GM19240 (cell line): ENCODE measurements around the gene TNFAIP8.

Experiments
- DNase-seq: peaks from one replicate; pipeline ENCODE4 v3.0.0; 2011; ENCODE audit warnings: low spot score; ENCODE audit not compliant: insufficient read length

TNFAIP8 gene

DNA sequence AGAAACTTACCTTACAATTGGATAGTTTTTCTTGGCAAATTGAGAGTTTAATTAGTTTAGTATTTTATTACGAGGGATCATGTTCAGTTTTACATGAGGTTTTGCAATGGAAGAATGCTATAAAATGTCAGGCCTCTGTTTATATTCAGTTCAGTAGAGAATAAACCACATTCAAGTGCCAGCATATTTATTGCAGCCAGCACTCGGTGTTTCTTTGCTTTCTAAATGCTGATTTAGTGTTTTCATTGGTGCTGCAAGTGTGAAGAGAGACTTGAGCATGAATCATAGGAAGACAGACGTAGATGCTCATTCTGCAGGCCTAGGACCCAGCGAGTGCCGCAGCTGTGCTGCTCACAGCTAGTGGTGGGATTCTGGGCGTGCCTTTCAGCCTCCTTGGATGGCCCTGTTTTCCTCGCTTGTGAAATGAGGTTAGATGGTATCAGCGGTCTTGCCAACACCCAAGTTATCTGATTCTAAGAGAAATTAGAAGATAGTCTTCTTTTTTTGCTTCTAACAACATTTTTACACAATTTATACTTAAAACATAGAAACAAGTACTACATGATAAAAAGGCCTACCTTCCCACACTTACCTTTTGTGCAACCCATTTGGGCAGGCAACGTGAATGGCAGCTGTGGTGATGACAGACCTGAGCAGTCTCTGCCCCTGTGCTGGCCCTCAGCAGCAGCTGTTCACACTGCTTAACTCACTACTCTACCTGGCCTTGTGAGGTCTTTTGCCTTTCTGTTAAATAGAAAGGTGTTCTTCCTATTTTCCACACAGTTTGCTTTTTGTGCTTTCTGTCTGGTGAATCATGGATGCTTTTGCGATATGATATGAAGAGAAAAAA is 26.8 kb upstream of the TNFAIP8 start:
- DNase-seq, result no peak

DNA sequence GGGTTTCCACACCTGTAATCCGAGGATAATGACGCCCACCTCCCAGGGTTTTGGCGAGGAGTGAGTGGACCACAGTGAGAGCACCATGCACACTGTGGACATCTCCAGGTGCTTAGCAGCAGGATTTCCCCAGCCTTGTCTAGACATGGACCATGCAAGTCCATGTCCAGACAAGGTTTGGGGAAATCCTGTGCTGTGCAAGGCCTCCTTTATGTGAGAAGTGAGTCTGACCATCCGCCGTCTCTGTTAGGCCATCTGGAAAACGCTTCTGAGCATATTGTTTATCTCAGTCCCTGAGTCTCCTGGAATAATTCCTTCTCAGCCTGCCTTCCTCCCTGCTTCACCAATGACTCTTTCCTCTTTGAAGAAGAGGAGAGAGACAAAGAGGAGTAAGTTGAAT is 26.2 kb upstream of the TNFAIP8 start:
- DNase-seq, result no peak

GRCh38 chr5:119330367-119331183 is 25.2 kb upstream of the TNFAIP8 start:
- no peak for DNase-seq

- no peak for DNase-seq
These were observed 24.2 kb upstream of the TNFAIP8 start for GRCh38 chr5:119331566-119332095.

- DNase-seq, result no peak
These were observed 23.6 kb upstream of the TNFAIP8 start for GRCh38 chr5:119332208-119332607.

- no peak for DNase-seq
These were observed 22.8 kb upstream of the TNFAIP8 start for GRCh38 chr5:119332978-119333401.

DNA sequence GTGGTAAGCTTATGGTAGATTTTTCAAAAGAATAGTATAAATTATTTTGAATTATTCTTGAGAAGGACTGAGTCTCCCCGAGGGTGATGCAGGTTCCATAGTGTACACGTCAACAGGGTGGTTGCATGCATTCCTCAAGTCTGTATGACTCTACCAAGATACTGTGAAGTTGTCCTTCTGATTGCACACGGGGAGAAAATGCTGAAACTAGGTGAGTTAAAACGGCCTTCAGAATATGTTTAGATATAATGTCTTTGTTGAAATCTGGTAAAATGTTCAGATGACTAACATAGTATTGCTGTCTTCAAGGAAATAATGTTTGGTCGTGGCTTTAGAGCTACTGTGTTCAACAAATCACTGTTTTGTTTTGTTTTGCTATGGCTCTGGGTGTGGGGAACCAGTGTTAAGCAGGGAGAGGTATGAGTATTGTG is 22.4 kb upstream of the TNFAIP8 start:
- no peak for DNase-seq

DNA sequence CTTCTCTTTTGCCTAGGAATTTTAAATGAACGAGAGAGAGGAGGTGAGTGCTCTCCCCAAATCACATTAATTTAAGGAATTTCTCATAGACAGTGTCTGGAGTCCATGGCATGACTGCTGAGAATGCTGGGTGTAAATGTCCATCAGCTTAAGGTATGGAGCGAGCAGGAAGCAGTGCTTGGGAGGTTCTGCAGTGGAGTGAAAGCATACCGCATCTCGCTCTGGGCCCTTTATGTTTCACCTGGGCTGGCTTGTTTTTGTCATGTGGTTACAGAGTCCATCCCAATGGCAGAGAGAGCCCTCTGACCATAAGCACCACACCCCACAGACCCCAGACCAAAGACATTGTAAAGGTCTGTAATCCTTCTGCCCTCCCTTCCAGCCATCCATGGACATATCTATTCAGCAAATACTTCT is 20.6 kb upstream of the TNFAIP8 start:
- no peak for DNase-seq

GRCh38 chr5:119336262-119336661 is 19.6 kb upstream of the TNFAIP8 start:
- DNase-seq, result no peak

DNA sequence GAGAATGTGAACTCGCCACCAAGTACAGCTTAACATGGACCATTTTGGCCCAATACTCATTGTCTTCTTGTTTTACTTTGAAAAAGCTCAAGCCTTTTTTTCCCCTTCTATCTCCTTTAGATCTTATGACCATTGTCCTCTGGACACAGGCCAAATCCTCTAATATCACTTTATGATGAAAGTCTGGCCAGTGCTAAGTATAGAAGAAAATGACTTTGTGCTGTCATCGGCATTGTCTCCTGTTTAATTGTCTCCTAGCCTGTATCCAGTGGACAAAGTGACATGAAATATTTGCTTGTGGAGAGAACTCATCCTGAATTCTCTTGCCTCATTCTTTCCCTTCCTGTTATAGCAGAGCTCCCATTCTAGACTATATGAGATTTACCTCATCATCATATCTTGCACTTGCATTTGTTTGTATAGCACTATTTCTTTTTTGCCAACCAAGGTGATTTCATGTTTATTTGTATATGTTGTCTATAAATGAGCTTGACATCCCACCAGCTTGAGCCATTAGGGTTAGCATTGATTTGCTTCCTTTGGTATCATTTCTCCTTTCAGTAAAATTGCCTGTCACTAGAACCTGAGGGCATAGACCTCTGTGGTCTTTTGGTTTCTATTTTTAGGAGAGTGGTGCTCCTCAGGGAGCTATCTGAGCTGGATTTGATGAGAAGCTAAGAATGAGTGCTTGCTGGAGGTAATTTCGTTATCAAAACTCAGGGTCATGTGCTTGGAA is 18.8 kb upstream of the TNFAIP8 start:
- no peak for DNase-seq

DNA sequence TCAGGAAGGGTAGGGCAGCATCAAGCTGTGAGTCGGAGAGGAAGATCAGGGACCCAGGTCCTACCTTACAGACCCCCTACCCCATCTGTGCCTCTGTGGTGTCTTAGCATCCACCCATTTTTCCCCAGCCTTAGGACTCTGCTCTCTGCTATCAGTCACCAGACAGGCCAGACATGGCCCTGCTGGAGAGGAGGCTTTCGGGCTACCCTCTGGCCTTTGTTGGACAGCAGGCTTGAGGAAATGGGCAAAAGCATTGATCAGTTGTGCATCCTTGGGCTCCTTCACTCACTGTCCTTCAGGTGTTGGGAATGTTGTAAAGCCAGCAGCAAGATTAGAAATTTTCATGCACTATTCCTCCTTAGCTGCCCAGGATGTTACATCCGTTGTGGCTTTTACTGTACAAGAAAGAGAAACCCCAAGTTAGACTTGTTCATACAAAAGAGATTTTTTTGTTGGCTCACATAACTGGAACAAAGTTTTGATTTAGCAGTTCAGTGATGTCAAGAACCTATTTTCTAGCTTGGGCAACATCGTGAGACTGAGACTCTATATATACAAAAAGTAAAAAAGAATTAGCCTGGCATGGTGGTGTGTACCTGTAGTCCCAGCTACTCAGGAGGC is 17.4 kb upstream of the TNFAIP8 start:
- no peak for DNase-seq

GRCh38 chr5:119339344-119339743 is 16.5 kb upstream of the TNFAIP8 start:
- DNase-seq, result no peak

DNA sequence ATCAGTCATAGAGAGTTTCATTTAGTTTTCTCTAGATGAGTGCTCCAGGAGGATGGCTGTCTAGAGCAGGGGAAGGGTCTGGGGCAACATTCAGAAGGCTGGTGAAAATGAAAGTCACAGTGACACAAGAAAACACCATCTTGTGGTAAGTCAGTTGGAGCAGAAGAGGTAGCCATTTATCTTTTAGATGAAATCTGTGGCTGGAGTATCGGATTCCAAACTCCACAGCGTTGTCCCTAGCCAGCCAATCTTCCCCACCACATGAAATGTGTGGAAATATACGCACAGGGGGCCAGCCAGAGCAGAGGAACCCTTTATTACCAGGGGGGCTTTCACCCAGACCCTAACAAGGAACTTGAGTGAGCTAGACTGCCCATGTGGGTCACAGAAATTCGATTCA is 15.9 kb upstream of the TNFAIP8 start:
- no peak for DNase-seq

DNA sequence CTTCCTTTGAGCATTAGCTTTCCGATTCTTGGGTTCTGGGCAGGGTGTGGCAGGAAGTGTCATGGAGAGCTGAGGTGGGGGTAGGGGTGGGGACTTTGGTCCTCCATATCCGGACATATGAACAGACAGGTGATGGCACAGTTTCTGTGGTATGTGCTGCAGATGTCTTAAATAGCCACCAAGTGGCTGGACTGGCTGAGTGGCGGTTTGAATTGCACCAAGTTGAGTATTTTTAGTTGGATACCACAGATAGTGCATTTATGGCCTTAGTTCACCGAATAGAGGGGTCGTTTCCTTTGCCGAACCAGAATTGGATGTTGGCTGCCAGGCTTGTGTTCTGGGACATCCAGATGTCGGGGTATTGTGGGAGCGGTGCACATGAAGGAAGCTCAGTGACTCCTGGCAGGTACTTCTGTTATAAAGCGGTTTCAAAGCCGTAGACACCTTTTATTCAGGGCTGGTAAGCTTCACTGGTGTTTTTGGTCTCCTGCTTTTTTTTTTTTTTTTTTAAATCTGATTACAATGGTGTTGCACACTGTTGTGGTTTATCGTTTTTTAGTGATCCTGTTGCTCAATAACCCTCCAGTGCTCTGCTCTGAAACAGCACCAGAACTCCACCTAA is 15.1 kb upstream of the TNFAIP8 start:
- DNase-seq, result no peak

- DNase-seq, result no peak
These were observed 14.1 kb upstream of the TNFAIP8 start for GRCh38 chr5:119341452-119342349.

- DNase-seq, result no peak
These were observed 13.4 kb upstream of the TNFAIP8 start for GRCh38 chr5:119342406-119342805.

DNA sequence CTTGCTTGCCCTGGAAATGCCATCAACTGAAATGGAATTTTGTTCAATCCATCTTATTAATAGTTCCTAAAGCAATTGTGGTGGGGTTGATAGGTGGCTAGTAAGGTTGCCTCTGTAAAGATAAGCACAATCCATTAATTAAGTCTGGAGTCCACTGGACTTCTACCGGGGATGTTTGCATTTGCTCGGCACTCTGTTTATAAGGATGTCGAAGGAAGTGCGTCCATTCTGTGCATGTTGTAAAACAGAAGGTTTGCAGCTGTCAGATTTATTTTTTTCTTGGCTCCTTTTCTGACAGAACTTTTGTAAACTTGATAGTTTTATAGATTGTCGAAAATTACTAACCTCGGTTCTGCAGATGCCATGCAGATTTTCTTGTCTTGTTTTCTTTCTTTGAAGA is 12.8 kb upstream of the TNFAIP8 start:
- DNase-seq, result no peak

- no peak for DNase-seq
These were observed 12.1 kb upstream of the TNFAIP8 start for GRCh38 chr5:119343766-119344165.

DNA sequence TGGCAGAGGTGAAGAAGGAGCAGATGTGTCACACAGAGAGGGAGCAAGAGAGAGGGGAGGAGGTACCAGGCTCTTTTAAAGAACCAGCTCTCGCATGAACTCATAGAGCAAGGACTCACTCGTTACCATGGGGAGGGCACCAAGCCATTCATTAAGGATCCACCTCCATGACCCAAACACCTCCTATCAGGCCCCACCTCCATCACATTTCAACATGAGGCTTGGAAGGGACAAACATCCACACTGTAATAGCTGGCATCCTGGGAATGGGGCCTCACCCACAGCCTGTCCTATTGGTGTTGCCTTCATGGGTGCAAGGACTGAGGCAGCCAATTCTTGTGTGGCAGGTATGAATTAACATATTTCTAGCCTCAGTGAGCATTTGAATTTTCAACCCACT is 11.6 kb upstream of the TNFAIP8 start:
- DNase-seq, result no peak

DNA sequence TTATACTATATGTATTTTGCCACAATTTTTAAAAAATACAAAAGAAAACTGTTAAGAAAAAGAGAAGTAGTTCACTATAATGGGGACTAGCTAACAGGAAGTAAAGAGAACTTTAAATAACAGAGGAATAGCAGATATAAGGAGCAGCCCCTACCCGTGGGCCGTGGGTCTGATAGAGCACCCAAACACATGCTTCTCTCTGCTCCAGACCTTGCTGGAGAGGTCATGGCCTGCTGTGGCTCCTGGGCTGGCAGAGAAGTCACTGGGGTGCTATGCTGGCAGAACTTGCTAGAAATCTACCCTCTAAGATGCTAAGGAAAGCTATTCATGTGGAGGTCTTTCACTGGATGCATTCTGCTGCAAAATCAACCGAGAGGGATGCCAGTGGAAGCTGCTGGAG is 10.0 kb upstream of the TNFAIP8 start:
- no peak for DNase-seq
